ENCODE data around the gene YDJC. TPM values are rescaled to one million over a fixed set of nuclear protein-coding genes. Genes with fewer than 3 reads are reported as not detected.

Gene YDJC
- total RNA-seq, 2 donors from 2014 or later, result 16.4 to 19.9 TPM

DNA sequence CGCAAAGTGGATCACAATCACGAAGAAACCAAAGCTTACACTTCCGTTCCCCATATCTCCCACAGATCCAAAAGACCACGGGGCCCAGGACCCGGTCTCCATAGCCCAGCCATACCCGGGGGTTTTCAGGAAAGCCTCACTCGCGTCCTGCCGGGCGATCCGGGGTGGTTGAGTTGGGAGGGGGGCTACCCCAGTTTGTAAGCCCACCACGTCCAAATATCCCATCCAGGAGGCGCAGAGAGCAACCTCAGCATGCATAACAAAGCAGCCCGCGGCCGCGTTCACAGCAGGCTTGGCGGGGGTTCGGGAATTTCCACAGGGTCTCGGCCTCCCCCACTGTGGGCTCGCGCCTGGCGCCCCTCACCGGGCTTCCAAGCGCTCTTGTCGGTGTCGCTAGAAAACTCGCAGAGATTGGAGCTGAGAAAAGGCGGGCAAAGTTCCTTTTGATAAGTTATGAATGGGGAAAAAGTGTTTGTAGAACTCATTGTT, 21.7 kb upstream of the YDJC start:
- peaks cover 13% of the 10 kb centered on the region for H3K4me1 ChIP-seq (ENCODE audit: control insufficient read depth, insufficient read depth, low read length)
- peak overlapping the region; percentile 97 for H3K27ac ChIP-seq (ENCODE audit: low read depth, low read length)
- DNase-seq, result no peak
- peak overlapping the region; percentile 49 for H3K9ac ChIP-seq (ENCODE audit: extremely low read depth, low read length, poor library complexity, severe bottlenecking)
- H3K4me3 ChIP-seq (ENCODE audit: low read length), result peak overlapping the region; percentile 90
- Mint-ChIP-seq H3K4me1 (peaks cover 22% of the 10 kb centered on the region), H3K27ac (peak overlapping the region; percentile 94), H3K36me3 (ENCODE audit: low read depth) (peaks cover 18% of the 10 kb centered on the region), H3K4me3 (peak overlapping the region; percentile 77), H3K9me3 (no peaks in the 10 kb centered on the region), H3K27me3 (ENCODE audit: insufficient read depth) (no peaks in the 10 kb centered on the region)
- TF ChIP-seq, protein P1, sequence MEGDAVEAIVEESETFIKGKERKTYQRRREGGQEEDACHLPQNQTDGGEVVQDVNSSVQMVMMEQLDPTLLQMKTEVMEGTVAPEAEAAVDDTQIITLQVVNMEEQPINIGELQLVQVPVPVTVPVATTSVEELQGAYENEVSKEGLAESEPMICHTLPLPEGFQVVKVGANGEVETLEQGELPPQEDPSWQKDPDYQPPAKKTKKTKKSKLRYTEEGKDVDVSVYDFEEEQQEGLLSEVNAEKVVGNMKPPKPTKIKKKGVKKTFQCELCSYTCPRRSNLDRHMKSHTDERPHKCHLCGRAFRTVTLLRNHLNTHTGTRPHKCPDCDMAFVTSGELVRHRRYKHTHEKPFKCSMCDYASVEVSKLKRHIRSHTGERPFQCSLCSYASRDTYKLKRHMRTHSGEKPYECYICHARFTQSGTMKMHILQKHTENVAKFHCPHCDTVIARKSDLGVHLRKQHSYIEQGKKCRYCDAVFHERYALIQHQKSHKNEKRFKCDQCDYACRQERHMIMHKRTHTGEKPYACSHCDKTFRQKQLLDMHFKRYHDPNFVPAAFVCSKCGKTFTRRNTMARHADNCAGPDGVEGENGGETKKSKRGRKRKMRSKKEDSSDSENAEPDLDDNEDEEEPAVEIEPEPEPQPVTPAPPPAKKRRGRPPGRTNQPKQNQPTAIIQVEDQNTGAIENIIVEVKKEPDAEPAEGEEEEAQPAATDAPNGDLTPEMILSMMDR (conservative IDR thresholded peaks at IDR 0.05), result no peak
- no peaks in the 10 kb centered on the region for H3K9me3 ChIP-seq (ENCODE audit: control insufficient read depth, low read length)
- peaks cover 34% of the 10 kb centered on the region for H3K36me3 ChIP-seq (ENCODE audit: control insufficient read depth, insufficient read depth, low read length)
- 0% methylated on average over 6 to 29 of the region's 29 CpGs for WGBS, 2 experiments (ENCODE audit: insufficient coverage in 1 of 2, insufficient read length in 1 of 2)
- no peaks in the 10 kb centered on the region for H3K27me3 ChIP-seq (ENCODE audit: control insufficient read depth, insufficient read depth, low read length, poor library complexity, severe bottlenecking)

- H3K4me3 Mint-ChIP-seq, result peak overlapping the region; percentile 77
These were observed 21.1 kb upstream of the YDJC start for GRCh38 chr22:21650823-21651520.

GRCh38 chr22:21650280-21650679, 20.5 kb upstream of the YDJC start:
- peaks cover 21% of the 10 kb centered on the region for H3K4me1 Mint-ChIP-seq
- Histone ChIP-seq H3K27me3 (ENCODE audit: control insufficient read depth, insufficient read depth, low read length, poor library complexity, severe bottlenecking) (no peaks in the 10 kb centered on the region), H3K27ac (ENCODE audit: low read depth, low read length) (no peak overlapping the region), H3K36me3 (ENCODE audit: control insufficient read depth, insufficient read depth, low read length) (peaks cover 40% of the 10 kb centered on the region), H3K9me3 (ENCODE audit: control insufficient read depth, low read length) (no peaks in the 10 kb centered on the region), H3K4me1 (ENCODE audit: control insufficient read depth, insufficient read depth, low read length) (peaks cover 13% of the 10 kb centered on the region), H3K9ac (ENCODE audit: extremely low read depth, low read length, poor library complexity, severe bottlenecking) (no peak overlapping the region), H3K4me3 (ENCODE audit: low read length) (peak overlapping the region; percentile 90)
- no peak for DNase-seq
- WGBS, 2 experiments (ENCODE audit: insufficient coverage in 1 of 2, insufficient read length in 1 of 2), result 73 to 80% methylated on average over 7 of the region's 7 CpGs
- no peaks in the 10 kb centered on the region for H3K9me3 Mint-ChIP-seq
- no peaks in the 10 kb centered on the region for H3K27me3 Mint-ChIP-seq (ENCODE audit: insufficient read depth)
- H3K4me3 Mint-ChIP-seq, result peak overlapping the region; percentile 77
- peak overlapping the region; percentile 94 for H3K27ac Mint-ChIP-seq
- TF ChIP-seq, protein P1 (conservative IDR thresholded peaks at IDR 0.05), result no peak
- peaks cover 27% of the 10 kb centered on the region for H3K36me3 Mint-ChIP-seq (ENCODE audit: low read depth)

More at GRCh38 chr22:21650823-21651520, 21.1 kb upstream of the YDJC start:
- Mint-ChIP-seq H3K4me1 (peaks cover 21% of the 10 kb centered on the region), H3K27me3 (ENCODE audit: insufficient read depth) (no peaks in the 10 kb centered on the region), H3K27ac (peak overlapping the region; percentile 94), H3K9me3 (no peaks in the 10 kb centered on the region), H3K36me3 (ENCODE audit: low read depth) (peaks cover 23% of the 10 kb centered on the region)
- H3K4me1 ChIP-seq (ENCODE audit: control insufficient read depth, insufficient read depth, low read length), result peaks cover 13% of the 10 kb centered on the region
- peak overlapping the region; percentile 90 for H3K4me3 ChIP-seq (ENCODE audit: low read length)
- H3K9me3 ChIP-seq (ENCODE audit: control insufficient read depth, low read length), result no peaks in the 10 kb centered on the region
- peaks cover 40% of the 10 kb centered on the region for H3K36me3 ChIP-seq (ENCODE audit: control insufficient read depth, insufficient read depth, low read length)
- WGBS, 2 experiments (ENCODE audit: insufficient coverage in 1 of 2, insufficient read length in 1 of 2), result 0 to 5% methylated on average over 3 to 6 of the region's 6 CpGs
- H3K27ac ChIP-seq (ENCODE audit: low read depth, low read length), result peak overlapping the region; percentile 97
- no peaks in the 10 kb centered on the region for H3K27me3 ChIP-seq (ENCODE audit: control insufficient read depth, insufficient read depth, low read length, poor library complexity, severe bottlenecking)
- DNase-seq, result peak; percentile 66
- TF ChIP-seq, protein P1 (conservative IDR thresholded peaks at IDR 0.05), result no peak
- H3K9ac ChIP-seq (ENCODE audit: extremely low read depth, low read length, poor library complexity, severe bottlenecking), result peak overlapping the region; percentile 49

Measured in endodermal cell (in vitro differentiated cells).